Measurements from ENCODE around the gene CBFA2T3.

- no peak for TF ChIP-seq CTCF (IDR thresholded peaks at IDR 0.05)
- no peak for TF ChIP-seq ZFX (IDR thresholded peaks at IDR 0.05; ENCODE audit: borderline replicate concordance)
These were observed 93.7 kb downstream of the CBFA2T3 start for GRCh38 chr16:88883117-88883895.

Data from 22Rv1 (cell line).